K562 (cell line): ENCODE data around the gene MIDN. TPM values are rescaled to one million over a fixed set of nuclear protein-coding genes. Genes with fewer than 3 reads are reported as not detected.

Experiments used
- ADNP ChIP-seq: fragments of 200-800 bp; sonication (Bioruptor generic); IDR thresholded peaks from 2 replicates; pipeline ENCODE4 v1.6.1; 2016; ENCODE audit warnings: missing genetic modification characterization, missing compliant biosample characterization
- BCOR ChIP-seq: fragments of 450-650 bp; IDR thresholded peaks from 2 replicates; pipeline ENCODE4 v1.6.1; 2016
- BHLHE40 ChIP-seq: IDR thresholded peaks from 2 replicates; pipeline ENCODE4 v1.6.1; 2011; ENCODE audit warnings: low read length, improper control_type of control experiment
- BMI1 ChIP-seq: fragments of 150-350 bp; IDR thresholded peaks from 2 replicates; pipeline ENCODE4 v1.6.1; 2014; ENCODE audit warnings: low read length
- DDX20 ChIP-seq: fragments of 450-650 bp; IDR thresholded peaks from 2 replicates; pipeline ENCODE4 v1.6.1; 2016; ENCODE audit warnings: missing genetic modification characterization, low read depth, mild to moderate bottlenecking, missing compliant biosample characterization, moderate library complexity
- FOXA1 ChIP-seq: fragments of 450-650 bp; IDR thresholded peaks from 2 replicates; pipeline ENCODE4 v1.6.1; 2016; ENCODE audit warnings: mild to moderate bottlenecking, borderline replicate concordance
- HCFC1 ChIP-seq: IDR thresholded peaks from 2 replicates; pipeline ENCODE4 v1.6.1; 2012; ENCODE audit warnings: low read depth, low read length, improper control_type of control experiment
- HLTF ChIP-seq: fragments of 450-650 bp; IDR thresholded peaks from 2 replicates; pipeline ENCODE4 v1.6.1; 2016
- ILF3 ChIP-seq: fragments of 450-650 bp; IDR thresholded peaks from 2 replicates; pipeline ENCODE4 v1.6.1; 2018; ENCODE audit warnings: antibody characterized with exemption, mild to moderate bottlenecking, moderate library complexity, borderline replicate concordance
- KAT8 ChIP-seq: fragments of 450-650 bp; IDR thresholded peaks from 2 replicates; pipeline ENCODE4 v1.6.1; 2016; ENCODE audit warnings: low read depth, mild to moderate bottlenecking
- MCM2 ChIP-seq: fragments of 450-650 bp; IDR thresholded peaks from 2 replicates; pipeline ENCODE4 v1.6.1; 2017; ENCODE audit warnings: low read depth, mild to moderate bottlenecking
- MTA3 ChIP-seq: fragments of 450-650 bp; formaldehyde crosslinking; IDR thresholded peaks from 2 replicates; pipeline ENCODE4 v1.6.1; 2017; ENCODE audit warnings: mild to moderate bottlenecking, borderline replicate concordance
- NFXL1 ChIP-seq: fragments of 450-650 bp; formaldehyde crosslinking; IDR thresholded peaks from 2 replicates; pipeline ENCODE4 v1.4.0; 2021; ENCODE audit warnings: mild to moderate bottlenecking
- NFYB ChIP-seq: IDR thresholded peaks from 2 replicates; pipeline ENCODE4 v1.6.1; 2011; ENCODE audit warnings: mild to moderate bottlenecking, moderate library complexity; ENCODE audit not compliant: insufficient read length; ENCODE audit errors: extremely low read depth
- PHB2 ChIP-seq: fragments of 450-650 bp; IDR thresholded peaks from 2 replicates; pipeline ENCODE4 v1.6.1; 2017; ENCODE audit warnings: low read depth
- PTRF ChIP-seq: fragments of 450-650 bp; IDR thresholded peaks from 2 replicates; pipeline ENCODE4 v1.6.1; 2016; ENCODE audit warnings: mild to moderate bottlenecking, missing genetic modification characterization, missing compliant biosample characterization
- RHOXF2B ChIP-seq: fragments of 250-450 bp; sonication (Bioruptor Pico); conservative IDR thresholded peaks from 2 replicates; pipeline ENCODE4 v1.5.1; 2021
- SIX5 ChIP-seq, 2 experiments: IDR thresholded peaks; 2 replicates each; pipeline ENCODE4 v1.6.1; 2011; ENCODE audit warnings: low read length in 2 of 2, borderline replicate concordance in 1 of 2, low read depth in 1 of 2, mild to moderate bottlenecking in 1 of 2, moderate library complexity in 1 of 2; ENCODE audit not compliant: insufficient read depth in 1 of 2
- SNRNP70 ChIP-seq: fragments of 200-400 bp; formaldehyde crosslinking; optimal IDR thresholded peaks from 2 replicates; pipeline ENCODE3; 2017; ENCODE audit warnings: low read depth, low read length
- THRAP3 ChIP-seq: fragments of 450-650 bp; IDR thresholded peaks from 2 replicates; pipeline ENCODE4 v1.6.1; 2016; ENCODE audit warnings: mild to moderate bottlenecking, inconsistent platforms, borderline replicate concordance
- ZNF311 ChIP-seq: fragments of 250-450 bp; sonication (Bioruptor Pico); IDR thresholded peaks from 2 replicates; pipeline ENCODE4 v1.4.0; 2020; ENCODE audit warnings: mild to moderate bottlenecking, moderate library complexity
- ZNF764 ChIP-seq: fragments of 250-450 bp; sonication (Bioruptor Pico); IDR thresholded peaks from 2 replicates; pipeline ENCODE4 v1.4.0; 2020; ENCODE audit warnings: low read depth, mild to moderate bottlenecking, moderate library complexity
- polyA plus RNA-seq, 8 experiments: library from polyadenylated mRNA; depleted of rRNA in 4 of 8; stranded (reverse) in 5 of 8; unstranded in 3 of 8; fragments of >200 nt; fragmentation: Nextera tagmentation in 2 of 8; fragmentation: Illumina TruSeq in 1 of 8; extraction: Ambion mirVana in 2 of 8; extraction: Trizol in 1 of 8; gene quantifications; 2 replicates each; pipeline versions ENCODE4 v1.2.1 to v1.2.3, GENCODE V29; 2011 to 2014; ENCODE audit warnings: inconsistent platforms in 1 of 8, missing spikeins in 1 of 8
- total RNA-seq, 7 experiments: library from RNA; depleted of rRNA in 6 of 7; stranded (reverse); fragments of >200 nt in 6 of 7; fragmentation: Illumina TruSeq in 2 of 7; extraction: Trizol in 2 of 7; gene quantifications; 2 replicates each; pipeline versions ENCODE4 v1.2.1 to v1.2.3, GENCODE V29; 2011 to 2021; ENCODE audit warnings: low replicate concordance in 1 of 7
- TF ChIP-seq, protein P1 (sequence below): fragments of 450-650 bp; IDR thresholded peaks from 2 replicates; pipeline ENCODE4 v1.7.0; 2016; ENCODE audit warnings: borderline replicate concordance
- TF ChIP-seq, protein P2 (sequence below): sonication (generic); formaldehyde crosslinking; IDR thresholded peaks from 2 replicates; pipeline ENCODE4 v1.8.0; 2022; ENCODE audit warnings: mild to moderate bottlenecking, missing genetic modification reagents

MIDN gene
- total and polyA plus RNA-seq, 9 of the 15 experiments (the other 6 are each of a cell fraction or from before 2014, with no cell fraction given) = 0.17 to 120 (median 10.1) TPM

GRCh38 chr19:1273263-1274041, 25.1 kb downstream of the MIDN start (continued):
- TF ChIP-seq HCFC1 (no peak), MCM2 (no peak), NFXL1 (CRISPR knock-in tag) (no peak), BHLHE40 (no peak), BMI1 (no peak), FOXA1 (no peak), DDX20 (tag) (no peak), PTRF (tag) (no peak), ILF3 (peak; percentile 54; the same call in 1 of the 2 replicates), MTA3 (peak; percentile 23; the same call in 1 of the 2 replicates), KAT8 (no peak), PHB2 (no peak), SNRNP70 (no peak), ADNP (tag) (no peak), BCOR (no peak), ZNF311 (no peak), RHOXF2B (no peak), THRAP3 (no peak), SIX5 (IDR thresholded peaks at IDR 0.05; ENCODE audit: borderline replicate concordance in 1 of 2, insufficient read depth in 1 of 2, low read depth in 1 of 2, low read length in 2 of 2) (no peak), NFYB (no peak), HLTF (0 out of 2 replicates have a peak, but pooled peaks have one; percentile 14), ZNF764 (CRISPR knock-in tag) (no peak)
- TF ChIP-seq, protein P1, sequence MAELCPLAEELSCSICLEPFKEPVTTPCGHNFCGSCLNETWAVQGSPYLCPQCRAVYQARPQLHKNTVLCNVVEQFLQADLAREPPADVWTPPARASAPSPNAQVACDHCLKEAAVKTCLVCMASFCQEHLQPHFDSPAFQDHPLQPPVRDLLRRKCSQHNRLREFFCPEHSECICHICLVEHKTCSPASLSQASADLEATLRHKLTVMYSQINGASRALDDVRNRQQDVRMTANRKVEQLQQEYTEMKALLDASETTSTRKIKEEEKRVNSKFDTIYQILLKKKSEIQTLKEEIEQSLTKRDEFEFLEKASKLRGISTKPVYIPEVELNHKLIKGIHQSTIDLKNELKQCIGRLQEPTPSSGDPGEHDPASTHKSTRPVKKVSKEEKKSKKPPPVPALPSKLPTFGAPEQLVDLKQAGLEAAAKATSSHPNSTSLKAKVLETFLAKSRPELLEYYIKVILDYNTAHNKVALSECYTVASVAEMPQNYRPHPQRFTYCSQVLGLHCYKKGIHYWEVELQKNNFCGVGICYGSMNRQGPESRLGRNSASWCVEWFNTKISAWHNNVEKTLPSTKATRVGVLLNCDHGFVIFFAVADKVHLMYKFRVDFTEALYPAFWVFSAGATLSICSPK = no peak
- TF ChIP-seq, protein P2, sequence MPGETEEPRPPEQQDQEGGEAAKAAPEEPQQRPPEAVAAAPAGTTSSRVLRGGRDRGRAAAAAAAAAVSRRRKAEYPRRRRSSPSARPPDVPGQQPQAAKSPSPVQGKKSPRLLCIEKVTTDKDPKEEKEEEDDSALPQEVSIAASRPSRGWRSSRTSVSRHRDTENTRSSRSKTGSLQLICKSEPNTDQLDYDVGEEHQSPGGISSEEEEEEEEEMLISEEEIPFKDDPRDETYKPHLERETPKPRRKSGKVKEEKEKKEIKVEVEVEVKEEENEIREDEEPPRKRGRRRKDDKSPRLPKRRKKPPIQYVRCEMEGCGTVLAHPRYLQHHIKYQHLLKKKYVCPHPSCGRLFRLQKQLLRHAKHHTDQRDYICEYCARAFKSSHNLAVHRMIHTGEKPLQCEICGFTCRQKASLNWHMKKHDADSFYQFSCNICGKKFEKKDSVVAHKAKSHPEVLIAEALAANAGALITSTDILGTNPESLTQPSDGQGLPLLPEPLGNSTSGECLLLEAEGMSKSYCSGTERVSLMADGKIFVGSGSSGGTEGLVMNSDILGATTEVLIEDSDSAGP (CRISPR knock-in tag) = no peak
